ENCODE measurements around the gene SLC9A6. TPM values are rescaled to one million over a fixed set of nuclear protein-coding genes. Genes with fewer than 3 reads are reported as not detected.

SLC9A6 gene
- total RNA-seq, 1 donor from 2014 or later, result 15.5 TPM

- no peak overlapping the region for H3K4me3 Mint-ChIP-seq (ENCODE audit: unreplicated experiment)
- H3K27ac Mint-ChIP-seq (ENCODE audit: unreplicated experiment), result no peak overlapping the region
- DNase-seq, result no peak
- no peaks in the 10 kb centered on the region for H3K36me3 Mint-ChIP-seq (ENCODE audit: unreplicated experiment)
- no peaks in the 10 kb centered on the region for H3K4me1 Mint-ChIP-seq (ENCODE audit: low read depth, unreplicated experiment)
- peaks cover 5% of the 10 kb centered on the region for H3K9me3 Mint-ChIP-seq (ENCODE audit: unreplicated experiment)
- no peaks in the 10 kb centered on the region for H3K27me3 Mint-ChIP-seq (ENCODE audit: unreplicated experiment)
- TF ChIP-seq CTCF (IDR thresholded peaks at IDR 0.05; ENCODE audit: partially characterized antibody, unreplicated experiment), result no peak
These were observed 3.0 kb downstream of the SLC9A6 start for GRCh38 chrX:135988245-135988644.

GRCh38 chrX:136015016-136015415 lies 29.8 kb downstream of the SLC9A6 start:
- Mint-ChIP-seq H3K27ac (ENCODE audit: unreplicated experiment) (no peak overlapping the region), H3K4me1 (ENCODE audit: low read depth, unreplicated experiment) (no peaks in the 10 kb centered on the region), H3K9me3 (ENCODE audit: unreplicated experiment) (no peaks in the 10 kb centered on the region), H3K4me3 (ENCODE audit: unreplicated experiment) (no peak overlapping the region), H3K36me3 (ENCODE audit: unreplicated experiment) (no peaks in the 10 kb centered on the region), H3K27me3 (ENCODE audit: unreplicated experiment) (no peaks in the 10 kb centered on the region)
- DNase-seq, result no peak
- no peak for TF ChIP-seq CTCF (IDR thresholded peaks at IDR 0.05; ENCODE audit: partially characterized antibody, unreplicated experiment)

GRCh38 chrX:136016881-136017280 lies 31.6 kb downstream of the SLC9A6 start:
- Mint-ChIP-seq H3K9me3 (ENCODE audit: unreplicated experiment) (no peaks in the 10 kb centered on the region), H3K36me3 (ENCODE audit: unreplicated experiment) (no peaks in the 10 kb centered on the region), H3K4me3 (ENCODE audit: unreplicated experiment) (no peak overlapping the region), H3K27ac (ENCODE audit: unreplicated experiment) (no peak overlapping the region), H3K27me3 (ENCODE audit: unreplicated experiment) (no peaks in the 10 kb centered on the region), H3K4me1 (ENCODE audit: low read depth, unreplicated experiment) (no peaks in the 10 kb centered on the region)
- DNase-seq, result no peak
- TF ChIP-seq CTCF (IDR thresholded peaks at IDR 0.05; ENCODE audit: partially characterized antibody, unreplicated experiment), result no peak

- DNase-seq, result no peak
- Mint-ChIP-seq H3K4me3 (ENCODE audit: unreplicated experiment) (no peak overlapping the region), H3K4me1 (ENCODE audit: low read depth, unreplicated experiment) (no peaks in the 10 kb centered on the region), H3K36me3 (ENCODE audit: unreplicated experiment) (no peaks in the 10 kb centered on the region), H3K27ac (ENCODE audit: unreplicated experiment) (no peak overlapping the region), H3K27me3 (ENCODE audit: unreplicated experiment) (no peaks in the 10 kb centered on the region), H3K9me3 (ENCODE audit: unreplicated experiment) (no peaks in the 10 kb centered on the region)
- no peak for TF ChIP-seq CTCF (IDR thresholded peaks at IDR 0.05; ENCODE audit: partially characterized antibody, unreplicated experiment)
These were observed 34.0 kb downstream of the SLC9A6 start for GRCh38 chrX:136019226-136019625.

- Mint-ChIP-seq H3K4me3 (ENCODE audit: unreplicated experiment) (no peak overlapping the region), H3K36me3 (ENCODE audit: unreplicated experiment) (no peaks in the 10 kb centered on the region), H3K4me1 (ENCODE audit: low read depth, unreplicated experiment) (no peaks in the 10 kb centered on the region), H3K27me3 (ENCODE audit: unreplicated experiment) (no peaks in the 10 kb centered on the region), H3K9me3 (ENCODE audit: unreplicated experiment) (no peaks in the 10 kb centered on the region), H3K27ac (ENCODE audit: unreplicated experiment) (no peak overlapping the region)
- DNase-seq, result no peak
- TF ChIP-seq CTCF (IDR thresholded peaks at IDR 0.05; ENCODE audit: partially characterized antibody, unreplicated experiment), result no peak
These were observed 35.9 kb downstream of the SLC9A6 start for GRCh38 chrX:136021160-136021559.

All from glutamatergic neuron (in vitro differentiated cells).